HG02870 (cell line): ENCODE results near the gene PPP2R1B.

Experiments used
- ATAC-seq: cut with Tn5 transposase; IDR thresholded peaks from one replicate; pipeline ENCODE4 v1.9.1; 2021; ENCODE audit warnings: mild to moderate bottlenecking, moderate library complexity; ENCODE audit not compliant: unreplicated experiment

PPP2R1B gene

GRCh38 chr11:111749646-111750045 lies 16.5 kb downstream of the PPP2R1B start:
- ATAC-seq: no peak

GRCh38 chr11:111748035-111748804 lies 18.0 kb downstream of the PPP2R1B start:
- no peak for ATAC-seq

- ATAC-seq: no peak
Observed at GRCh38 chr11:111745719-111746504, 20.3 kb downstream of the PPP2R1B start.

- no peak for ATAC-seq
Observed at GRCh38 chr11:111743700-111744099, 22.5 kb downstream of the PPP2R1B start.

- ATAC-seq: no peak
Observed at GRCh38 chr11:111741751-111742150, 24.4 kb downstream of the PPP2R1B start.

- no peak for ATAC-seq
Observed at GRCh38 chr11:111739299-111739698, 26.9 kb downstream of the PPP2R1B start.

GRCh38 chr11:111737444-111738210 lies 28.6 kb downstream of the PPP2R1B start:
- no peak for ATAC-seq

GRCh38 chr11:111736621-111737443 lies 29.4 kb downstream of the PPP2R1B start:
- ATAC-seq: no peak

- no peak for ATAC-seq
Observed at GRCh38 chr11:111736181-111736590, 30.0 kb downstream of the PPP2R1B start.

- ATAC-seq: no peak
Observed at GRCh38 chr11:111735262-111736116, 30.7 kb downstream of the PPP2R1B start.

- no peak for ATAC-seq
Observed at GRCh38 chr11:111734954-111735261, 31.3 kb downstream of the PPP2R1B start.

GRCh38 chr11:111734101-111734953 lies 31.9 kb downstream of the PPP2R1B start:
- no peak for ATAC-seq

GRCh38 chr11:111733611-111734088 lies 32.5 kb downstream of the PPP2R1B start:
- no peak for ATAC-seq

- no peak for ATAC-seq
Observed at GRCh38 chr11:111733016-111733415, 33.2 kb downstream of the PPP2R1B start.

- no peak for ATAC-seq
Observed at GRCh38 chr11:111731821-111732220, 34.4 kb downstream of the PPP2R1B start.

- no peak for ATAC-seq
Observed at GRCh38 chr11:111730871-111731591, 35.2 kb downstream of the PPP2R1B start.

GRCh38 chr11:111729831-111730311 lies 36.3 kb downstream of the PPP2R1B start:
- ATAC-seq: no peak
